Measurements from ENCODE around the gene KCNJ13. TPM values are rescaled to one million over a fixed set of nuclear protein-coding genes. Genes with fewer than 3 reads are reported as not detected.
"Not testable (repeated sequence)": the region's sequence is repeated elsewhere in the genome, so short reads cannot be mapped to it uniquely, and the experiment has no call there.

Gene KCNJ13
- total and polyA plus RNA-seq, 12 donors = not detected

DNA sequence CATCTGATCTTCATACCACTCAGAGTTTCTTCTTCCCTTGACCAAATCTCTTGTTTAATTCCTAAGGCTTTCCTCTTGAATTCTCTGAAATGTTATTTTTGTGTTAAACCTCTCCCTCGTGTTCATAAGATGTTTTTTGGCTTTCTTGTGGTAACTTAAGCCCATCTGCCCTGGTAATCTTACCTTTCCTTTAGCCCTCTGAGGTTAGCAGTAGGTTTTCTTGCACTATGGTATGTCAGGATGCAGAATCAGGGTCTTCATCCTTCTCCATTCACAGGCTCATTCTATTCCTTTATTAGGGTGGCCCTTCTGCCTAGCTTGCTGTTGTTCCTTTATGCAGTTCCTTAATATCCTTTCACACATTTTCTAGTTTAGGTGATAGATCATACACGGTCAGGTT is 55.1 kb downstream of the KCNJ13 start:
- no peak for DNase-seq
- no peak for ATAC-seq
- 83 to 87% methylated on average over 2 of the region's 2 CpGs for WGBS, 2 donors
- intact Hi-C loops (cut with DNase I) = no loop called here
- Histone ChIP-seq H3K9me3 (peaks cover 0 to 4% (median 0%) of the 10 kb centered on the region in 11 donors), H3K36me3 (peaks cover 0 to 75% (median 18%) of the 10 kb centered on the region in 9 donors), H3K4me3 (no peak overlapping the region), H3K4me1 (peaks cover 0 to 26% (median 12%) of the 10 kb centered on the region in 9 donors), H3K27ac (no peak overlapping the region), H3K27me3 (no peaks in the 10 kb centered on the region)
- TF ChIP-seq, protein P1, sequence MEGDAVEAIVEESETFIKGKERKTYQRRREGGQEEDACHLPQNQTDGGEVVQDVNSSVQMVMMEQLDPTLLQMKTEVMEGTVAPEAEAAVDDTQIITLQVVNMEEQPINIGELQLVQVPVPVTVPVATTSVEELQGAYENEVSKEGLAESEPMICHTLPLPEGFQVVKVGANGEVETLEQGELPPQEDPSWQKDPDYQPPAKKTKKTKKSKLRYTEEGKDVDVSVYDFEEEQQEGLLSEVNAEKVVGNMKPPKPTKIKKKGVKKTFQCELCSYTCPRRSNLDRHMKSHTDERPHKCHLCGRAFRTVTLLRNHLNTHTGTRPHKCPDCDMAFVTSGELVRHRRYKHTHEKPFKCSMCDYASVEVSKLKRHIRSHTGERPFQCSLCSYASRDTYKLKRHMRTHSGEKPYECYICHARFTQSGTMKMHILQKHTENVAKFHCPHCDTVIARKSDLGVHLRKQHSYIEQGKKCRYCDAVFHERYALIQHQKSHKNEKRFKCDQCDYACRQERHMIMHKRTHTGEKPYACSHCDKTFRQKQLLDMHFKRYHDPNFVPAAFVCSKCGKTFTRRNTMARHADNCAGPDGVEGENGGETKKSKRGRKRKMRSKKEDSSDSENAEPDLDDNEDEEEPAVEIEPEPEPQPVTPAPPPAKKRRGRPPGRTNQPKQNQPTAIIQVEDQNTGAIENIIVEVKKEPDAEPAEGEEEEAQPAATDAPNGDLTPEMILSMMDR (IDR thresholded peaks at IDR 0.05) = no peak

DNA sequence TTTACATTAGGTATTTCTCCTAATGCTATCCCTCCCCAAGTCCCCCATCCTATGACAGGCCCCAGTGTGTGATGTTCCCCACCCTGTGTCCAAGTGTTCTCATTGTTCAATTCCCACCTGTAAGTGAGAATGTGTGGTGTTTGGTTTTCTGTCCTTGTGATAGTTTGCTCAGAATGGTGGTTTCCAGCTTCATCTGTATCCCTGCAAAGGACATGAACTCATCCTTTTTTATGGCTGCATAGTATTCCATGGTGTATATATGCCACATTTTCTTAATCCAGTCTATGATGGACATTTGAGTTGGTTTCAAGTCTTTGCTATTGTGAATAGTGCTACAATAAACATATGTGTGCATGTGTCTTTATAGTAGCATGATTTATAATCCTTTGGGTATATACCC is 56.3 kb downstream of the KCNJ13 start:
- H3K9me3 ChIP-seq, H3K4me3 ChIP-seq, ATAC-seq, H3K27ac ChIP-seq, H3K27me3 ChIP-seq, DNase-seq: not testable (repeated sequence)
- intact Hi-C loops (cut with DNase I) = loop anchor here in 1 of 10 donors (1.0 kb wide), 1 partner anchor 55 kb away; no protein-coding TSS in a partner anchor
- Histone ChIP-seq H3K4me1 (peaks cover 0 to 26% (median 17%) of the 10 kb centered on the region in 9 donors), H3K36me3 (peaks cover 0 to 64% (median 7%) of the 10 kb centered on the region in 9 donors)

Other genes with a start within 250 kb of the KCNJ13 start
- gene CHRNG, start 236.9 kb downstream of the KCNJ13 start, total RNA-seq = not detected
- not detected for gene CHRNG, start 236.9 kb downstream of the KCNJ13 start, polyA plus RNA-seq
- 1 to 10 TPM; 1.4 to 2.6 (median 2.0) TPM for gene TIGD1, start 226.0 kb downstream of the KCNJ13 start, total RNA-seq
- gene TIGD1, start 226.0 kb downstream of the KCNJ13 start, polyA plus RNA-seq = 1 to 10 TPM; 1.6 to 6.9 TPM
- 10 to 100 TPM; 30.3 to 58.1 (median 37.7) TPM for gene EIF4E2, start 225.9 kb downstream of the KCNJ13 start, total RNA-seq
- gene EIF4E2, start 225.9 kb downstream of the KCNJ13 start, polyA plus RNA-seq = 10 to 100 TPM; 42.5 to 55.6 TPM
- 10 to 100 TPM in 9 of 10 donors, 1 to 10 TPM in 1; 8.1 to 33.8 (median 19.5) TPM for gene EFHD1, start 143.0 kb downstream of the KCNJ13 start, total RNA-seq
- gene EFHD1, start 143.0 kb downstream of the KCNJ13 start, polyA plus RNA-seq = 10 to 100 TPM; 11.7 to 36.2 TPM
- gene GIGYF2, start 79.2 kb downstream of the KCNJ13 start, total RNA-seq = 10 to 100 TPM; 54.9 to 71.7 (median 66.5) TPM
- 10 to 100 TPM in 1 of 2 donors, 1 to 10 TPM in 1; 9.9 to 28.6 TPM for gene GIGYF2, start 79.2 kb downstream of the KCNJ13 start, polyA plus RNA-seq
- 1 to 10 TPM in 4 of 10 donors, under 1 TPM in 6; 0.71 to 1.7 (median 0.94) TPM for gene SNORC, start 93.7 kb upstream of the KCNJ13 start, total RNA-seq
- 1 to 10 TPM in 1 of 2 donors, under 1 TPM in 1; 0.70 to 1.6 TPM for gene SNORC, start 93.7 kb upstream of the KCNJ13 start, polyA plus RNA-seq
- under 1 TPM in 7 of 10 donors, not detected in 3; 0.27 to 0.75 (median 0.62) TPM for gene NGEF, start 236.7 kb upstream of the KCNJ13 start, total RNA-seq
- gene NGEF, start 236.7 kb upstream of the KCNJ13 start, polyA plus RNA-seq = under 1 TPM; 0.42 to 0.44 TPM